SK-N-SH (cell line): ENCODE data around the gene ANK3. TPM values are rescaled to one million over a fixed set of nuclear protein-coding genes. Genes with fewer than 3 reads are reported as not detected.

Experiments used
- CTCF ChIA-PET: fragments of 300-600, 350-600 bp; formaldehyde crosslinking; extraction: SDS; loops from one replicate; lab custom pipeline; 2021; lab: Yijun Ruan, JAX
- POLR2A ChIA-PET: fragments of 350-600 bp; sonication (Branson Sonifier 250); formaldehyde crosslinking; extraction: SDS; loops from one replicate; lab custom pipeline; 2020; ENCODE audit warnings: antibody characterized with exemption, inconsistent platforms; lab: Yijun Ruan, JAX
- DNase-seq: peaks from one replicate; pipeline ENCODE4 v3.0.0; 2012
- H2AFZ ChIP-seq: fragments of 200-600 bp; sonication (generic); 2 replicates; pipeline ENCODE4 v1.8.1; 2016; ENCODE audit warnings: antibody characterized with exemption, mild to moderate bottlenecking, low read depth
- H3F3A ChIP-seq: fragments of 200-600 bp; sonication (generic); replicated peaks from 2 replicates; pipeline ENCODE3; 2016; ENCODE audit warnings: antibody characterized with exemption, mild to moderate bottlenecking; ENCODE audit not compliant: insufficient read depth
- H3K27ac ChIP-seq, 2 experiments: fragments of 200-500 bp in 1 of 2; fragments of 200-600 bp in 1 of 2; sonication (Bioruptor generic) in 1 of 2; sonication (generic), shearing (Covaris generic) in 1 of 2; 2 replicates each; pipeline versions ENCODE4 v1.5.1 to v1.6.1; 2014 to 2016; ENCODE audit warnings: low read depth in 2 of 2, inconsistent platforms in 1 of 2, low read length in 1 of 2, mild to moderate bottlenecking in 1 of 2, mixed read lengths in 1 of 2
- H3K27me3 ChIP-seq: fragments of 200-600 bp; sonication (generic), shearing (Covaris generic); 2 replicates; pipeline ENCODE4 v1.6.1; 2016; ENCODE audit warnings: mixed run types; ENCODE audit not compliant: insufficient read depth
- H3K36me3 ChIP-seq, 2 experiments: fragments of 200-500 bp in 1 of 2; fragments of 200-600 bp in 1 of 2; sonication (Bioruptor generic) in 1 of 2; sonication (generic) in 1 of 2; replicated peaks in 1 of 2; 2 replicates each; pipeline versions ENCODE3 to v1.5.1; 2014 to 2016; ENCODE audit warnings: low read length in 1 of 2, mild to moderate bottlenecking in 1 of 2; ENCODE audit not compliant: insufficient read depth in 2 of 2, control insufficient read depth in 1 of 2
- H3K4me1 ChIP-seq, 2 experiments: fragments of 200-500 bp in 1 of 2; fragments of 200-600 bp in 1 of 2; sonication (Bioruptor generic) in 1 of 2; sonication (generic), shearing (Covaris generic) in 1 of 2; 2 replicates each; pipeline versions ENCODE4 v1.5.1 to v1.6.1; 2014 to 2016; ENCODE audit warnings: low read depth in 1 of 2, low read length in 1 of 2, mixed run types in 1 of 2; ENCODE audit not compliant: insufficient read depth in 2 of 2, control insufficient read depth in 1 of 2
- H3K4me2 ChIP-seq: fragments of 200-600 bp; sonication (generic), shearing (Covaris generic); 2 replicates; pipeline ENCODE4 v1.6.1; 2017; ENCODE audit warnings: mixed run types
- H3K4me3 ChIP-seq, 2 experiments: fragments of 200-500 bp in 1 of 2; fragments of 200-600 bp in 1 of 2; sonication (Bioruptor generic) in 1 of 2; sonication (generic), shearing (Covaris generic) in 1 of 2; 2 replicates each; pipeline versions ENCODE4 v1.5.1 to v1.8.1; 2014 to 2016; ENCODE audit warnings: low read depth in 2 of 2, inconsistent platforms in 1 of 2, low read length in 1 of 2, mild to moderate bottlenecking in 1 of 2, mixed read lengths in 1 of 2, moderate library complexity in 1 of 2
- H3K79me2 ChIP-seq: fragments of 200-600 bp; sonication (generic); 2 replicates; pipeline ENCODE4 v1.8.1; 2017; ENCODE audit warnings: mild to moderate bottlenecking; ENCODE audit not compliant: insufficient read depth
- H3K9ac ChIP-seq: fragments of 200-600 bp; sonication (generic); 2 replicates; pipeline ENCODE4 v1.6.1; 2017; ENCODE audit warnings: mixed run types
- H3K9me2 ChIP-seq: fragments of 200-600 bp; sonication (generic); 2 replicates; pipeline ENCODE4 v1.6.1; 2017; ENCODE audit warnings: mixed run types
- H3K9me3 ChIP-seq: fragments of 200-600 bp; sonication (generic); 2 replicates; pipeline ENCODE4 v1.6.1; 2017; ENCODE audit warnings: mixed run types, mild to moderate bottlenecking, moderate library complexity
- H4K20me1 ChIP-seq: fragments of 200-600 bp; sonication (generic); 2 replicates; pipeline ENCODE4 v1.6.1; 2017; ENCODE audit warnings: mild to moderate bottlenecking, mixed run types; ENCODE audit not compliant: insufficient read depth
- EP300 ChIP-seq, 2 experiments: IDR thresholded peaks; 2 replicates each; pipeline versions ENCODE4 v1.4.0 to v1.6.1; 2012; ENCODE audit warnings: borderline replicate concordance in 1 of 2, low read depth in 1 of 2, low read length in 1 of 2
- FOSL2 ChIP-seq: IDR thresholded peaks from 2 replicates; pipeline ENCODE4 v1.4.0; 2012; ENCODE audit warnings: low read depth, mild to moderate bottlenecking, moderate library complexity, borderline replicate concordance
- FOXJ3 ChIP-seq: sonication (generic); formaldehyde crosslinking; IDR thresholded peaks from 2 replicates; pipeline ENCODE4 v1.5.1; 2020; ENCODE audit warnings: mild to moderate bottlenecking, missing genetic modification reagents
- GABPA ChIP-seq: IDR thresholded peaks from 2 replicates; pipeline ENCODE4 v1.4.0; 2012; ENCODE audit warnings: low read depth, mild to moderate bottlenecking
- GATA2 ChIP-seq: sonication (generic); formaldehyde crosslinking; IDR thresholded peaks from 2 replicates; pipeline ENCODE4 v1.5.0; 2020; ENCODE audit warnings: mild to moderate bottlenecking, missing genetic modification reagents
- JUND ChIP-seq: IDR thresholded peaks from 2 replicates; pipeline ENCODE4 v1.4.0; 2012
- MXI1 ChIP-seq: IDR thresholded peaks from 2 replicates; pipeline ENCODE4 v1.6.1; 2012; ENCODE audit warnings: mild to moderate bottlenecking, low read depth, low read length, improper control_type of control experiment
- NFIC ChIP-seq: IDR thresholded peaks from 2 replicates; pipeline ENCODE4 v1.4.0; 2012; ENCODE audit warnings: borderline replicate concordance
- NRF1 ChIP-seq: IDR thresholded peaks from 2 replicates; pipeline ENCODE4 v1.6.1; 2012; ENCODE audit warnings: low read depth, mild to moderate bottlenecking, low read length
- POLR2AphosphoS5 ChIP-seq: IDR thresholded peaks from 2 replicates; pipeline ENCODE4 v1.6.1; 2012; ENCODE audit warnings: low read depth, low read length
- RAD21 ChIP-seq: IDR thresholded peaks from 2 replicates; pipeline ENCODE4 v1.6.1; 2012; ENCODE audit warnings: mild to moderate bottlenecking, low read length
- RCOR1 ChIP-seq: fragments of 150-350 bp; IDR thresholded peaks from 2 replicates; pipeline ENCODE4 v1.6.1; 2017; ENCODE audit warnings: antibody characterized with exemption, low read length
- RFX5 ChIP-seq: IDR thresholded peaks from 2 replicates; pipeline ENCODE4 v1.6.1; 2012; ENCODE audit warnings: mild to moderate bottlenecking, improper control_type of control experiment, low read length
- RXRA ChIP-seq: IDR thresholded peaks from 2 replicates; pipeline ENCODE4 v1.4.0; 2012; ENCODE audit warnings: low read depth, mild to moderate bottlenecking, borderline replicate concordance
- SMC3 ChIP-seq: IDR thresholded peaks from 2 replicates; pipeline ENCODE4 v1.6.1; 2012; ENCODE audit warnings: low read depth, low read length, improper control_type of control experiment
- TAF1 ChIP-seq: IDR thresholded peaks from 2 replicates; pipeline ENCODE4 v1.6.1; 2012; ENCODE audit warnings: low read depth, mild to moderate bottlenecking, low read length, moderate library complexity, borderline replicate concordance
- TCF12 ChIP-seq: IDR thresholded peaks from 2 replicates; pipeline ENCODE4 v1.4.0; 2012
- YY1 ChIP-seq: IDR thresholded peaks from 2 replicates; pipeline ENCODE4 v1.4.0; 2012; ENCODE audit warnings: low read depth, mild to moderate bottlenecking
- WGBS: methylation state at CpG from one replicate; pipeline ENCODE4 v1.1.6; 2017; ENCODE audit warnings: low lambda C conversion rate; 5-methylcytosine and 5-hydroxymethylcytosine counted together
- polyA plus RNA-seq, 3 experiments: library from polyadenylated mRNA; depleted of rRNA; stranded (reverse); fragments of >200 nt; gene quantifications; 2 replicates each; pipeline ENCODE4 v1.2.3, GENCODE V29; 2012
- TF ChIP-seq, protein P1 (sequence below): IDR thresholded peaks from 2 replicates; pipeline ENCODE4; 2012
- TF ChIP-seq, protein P2 (sequence below): IDR thresholded peaks from 2 replicates; pipeline ENCODE4 v1.4.0; 2012; ENCODE audit warnings: low read depth, borderline replicate concordance
- TF ChIP-seq, protein P3 (sequence below): fragments of 200-600 bp; sonication (generic); IDR thresholded peaks from 2 replicates; pipeline ENCODE4 v1.6.1; 2017; ENCODE audit warnings: antibody characterized with exemption, mild to moderate bottlenecking, moderate library complexity

Gene ANK3
- polyA plus RNA-seq, 1 of the 3 experiments (the other 2 are of a cell fraction), result 10.0 TPM

DNA sequence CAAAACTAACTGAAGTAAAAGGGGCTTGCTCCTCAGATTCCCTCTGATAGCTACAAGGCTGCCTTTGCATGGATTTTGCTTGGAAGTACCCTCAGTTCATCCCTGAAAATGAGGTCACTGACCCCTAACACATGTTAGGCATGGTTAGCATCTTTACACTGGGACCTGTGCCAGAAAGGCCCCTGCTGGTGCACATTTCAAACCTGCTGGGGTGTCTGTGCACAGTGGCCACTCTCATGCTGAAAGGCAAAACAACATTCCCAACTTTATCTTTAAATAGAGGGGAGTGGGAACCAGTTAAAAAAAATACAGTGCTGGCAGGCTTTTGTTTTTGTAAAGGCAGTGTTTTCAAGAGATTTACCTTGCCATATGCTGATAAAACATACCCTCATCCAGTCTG is 99.1 kb downstream of the ANK3 start (continued):
- peak; percentile 4; the same call in 1 of the 2 replicates for TF ChIP-seq JUND
- no peak for TF ChIP-seq YY1
- no peak for TF ChIP-seq SMC3
- TF ChIP-seq RFX5, result no peak
- peak; percentile 79 for TF ChIP-seq GATA2 (CRISPR knock-in tag)
- TF ChIP-seq FOXJ3 (CRISPR knock-in tag), result peak; percentile 74; the same call in 1 of the 2 replicates
- peak in 1 of 2 experiments; percentile 65; a peak in 1 of 4 replicates for TF ChIP-seq EP300 (IDR thresholded peaks at IDR 0.05; ENCODE audit: borderline replicate concordance in 1 of 2, low read depth in 1 of 2, low read length in 1 of 2)
- TF ChIP-seq, protein P1, sequence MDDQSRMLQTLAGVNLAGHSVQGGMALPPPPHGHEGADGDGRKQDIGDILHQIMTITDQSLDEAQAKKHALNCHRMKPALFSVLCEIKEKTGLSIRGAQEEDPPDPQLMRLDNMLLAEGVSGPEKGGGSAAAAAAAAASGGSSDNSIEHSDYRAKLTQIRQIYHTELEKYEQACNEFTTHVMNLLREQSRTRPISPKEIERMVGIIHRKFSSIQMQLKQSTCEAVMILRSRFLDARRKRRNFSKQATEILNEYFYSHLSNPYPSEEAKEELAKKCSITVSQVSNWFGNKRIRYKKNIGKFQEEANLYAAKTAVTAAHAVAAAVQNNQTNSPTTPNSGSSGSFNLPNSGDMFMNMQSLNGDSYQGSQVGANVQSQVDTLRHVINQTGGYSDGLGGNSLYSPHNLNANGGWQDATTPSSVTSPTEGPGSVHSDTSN, result no peak
- TF ChIP-seq TCF12, result peak; percentile 68
- no peak for TF ChIP-seq POLR2AphosphoS5
- peak; percentile 76 for TF ChIP-seq NFIC
- no peak for TF ChIP-seq FOSL2

DNA sequence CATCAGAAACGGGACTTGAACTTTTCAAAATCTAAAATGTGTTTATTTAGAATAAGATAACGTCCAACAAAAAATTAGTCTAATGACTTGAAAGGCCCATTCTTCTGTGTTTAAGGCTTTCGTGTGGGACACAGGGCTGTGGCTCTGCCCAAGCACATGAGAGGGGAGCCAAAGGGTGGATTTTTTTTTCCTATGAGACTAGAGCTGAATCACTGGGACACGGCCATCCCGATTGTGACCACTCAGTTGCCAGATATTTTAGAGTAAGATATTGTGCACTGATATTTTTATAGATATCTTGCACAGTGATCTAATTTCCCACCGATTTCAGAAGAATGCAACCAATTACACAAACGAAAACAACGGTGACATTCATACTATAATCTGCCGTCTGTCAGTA is 99.9 kb downstream of the ANK3 start:
- peak overlapping the region; percentile 28 to 65; a peak in 3 of 4 replicates for H3K27ac ChIP-seq
- ChIA-PET POLR2A (no interaction called here), CTCF (interaction anchor here (0.5 to 1.4 kb wide), 5 partner anchors 81 to 251 kb away, joined by 3 to 4 read pairs (median 3); no protein-coding TSS in a partner anchor)
- no peak overlapping the region for H2AFZ ChIP-seq
- H3F3A ChIP-seq, result peaks cover 17% of the 10 kb centered on the region
- TF ChIP-seq TAF1 (no peak), FOSL2 (peak; percentile 4; the same call in 1 of the 2 replicates)
- H3K4me2 ChIP-seq, result no peak overlapping the region
- no peak for DNase-seq
- H3K4me1 ChIP-seq, result peaks cover 22 to 31% of the 10 kb centered on the region in 2 experiments
- H3K27me3 ChIP-seq, result no peaks in the 10 kb centered on the region
- no peaks in the 10 kb centered on the region for H4K20me1 ChIP-seq
- no peaks in the 10 kb centered on the region for H3K79me2 ChIP-seq
- H3K9ac ChIP-seq, result no peak overlapping the region
- no peaks in the 10 kb centered on the region for H3K9me3 ChIP-seq
- no peaks in the 10 kb centered on the region for H3K36me3 ChIP-seq
- 64% methylated on average over 9 of the region's 9 CpGs for whole genome bisulfite sequencing
- H3K9me2 ChIP-seq, result no peaks in the 10 kb centered on the region
- no peak overlapping the region for H3K4me3 ChIP-seq

DNA sequence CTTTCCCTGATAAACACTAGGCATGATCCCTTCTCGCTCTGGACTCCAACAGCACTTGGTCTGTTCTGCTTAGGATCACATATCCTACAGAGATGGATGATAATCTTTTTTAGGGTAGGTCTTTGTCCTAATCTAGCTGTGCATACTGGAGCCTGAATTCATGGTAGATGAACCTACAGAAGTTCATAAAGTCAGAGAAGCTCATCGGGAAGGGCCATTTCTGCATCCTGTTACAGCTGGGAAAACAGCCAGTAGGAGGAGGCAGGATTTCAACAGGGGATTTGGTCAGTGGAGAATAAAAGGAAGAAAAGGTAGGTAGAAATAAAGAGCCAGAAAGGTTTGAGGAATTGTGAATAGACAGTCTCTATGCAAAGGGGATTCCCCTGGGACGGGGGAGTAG is 101.4 kb downstream of the ANK3 start:
- Histone ChIP-seq H3K36me3 (no peaks in the 10 kb centered on the region), H3K4me1 (peaks cover 22 to 29% of the 10 kb centered on the region in 2 experiments), H3F3A (peaks cover 23% of the 10 kb centered on the region), H3K4me3 (no peak overlapping the region), H3K79me2 (no peaks in the 10 kb centered on the region), H3K27ac (peak overlapping the region in 1 of 2 experiments; percentile 65; a peak in 1 of 4 replicates), H3K9me2 (no peaks in the 10 kb centered on the region), H3K27me3 (no peaks in the 10 kb centered on the region), H3K9ac (no peak overlapping the region), H3K9me3 (no peaks in the 10 kb centered on the region), H3K4me2 (no peak overlapping the region), H2AFZ (no peak overlapping the region; the same call in 1 of the 2 replicates), H4K20me1 (no peaks in the 10 kb centered on the region)
- WGBS, result 94% methylated on average over 3 of the region's 3 CpGs
- DNase-seq, result no peak
- POLR2A ChIA-PET, result no interaction called here
- CTCF ChIA-PET, result interaction anchor here (0.7 to 1.0 kb wide), 2 partner anchors 12 to 21 kb away, joined by 3 to 4 read pairs; no protein-coding TSS in a partner anchor
- TF ChIP-seq RFX5, result no peak
- TF ChIP-seq, protein P1, result no peak
- no peak for TF ChIP-seq POLR2AphosphoS5
- no peak for TF ChIP-seq YY1
- TF ChIP-seq MXI1, result no peak
- TF ChIP-seq JUND, result no peak
- TF ChIP-seq RXRA, result no peak
- TF ChIP-seq, protein P2, sequence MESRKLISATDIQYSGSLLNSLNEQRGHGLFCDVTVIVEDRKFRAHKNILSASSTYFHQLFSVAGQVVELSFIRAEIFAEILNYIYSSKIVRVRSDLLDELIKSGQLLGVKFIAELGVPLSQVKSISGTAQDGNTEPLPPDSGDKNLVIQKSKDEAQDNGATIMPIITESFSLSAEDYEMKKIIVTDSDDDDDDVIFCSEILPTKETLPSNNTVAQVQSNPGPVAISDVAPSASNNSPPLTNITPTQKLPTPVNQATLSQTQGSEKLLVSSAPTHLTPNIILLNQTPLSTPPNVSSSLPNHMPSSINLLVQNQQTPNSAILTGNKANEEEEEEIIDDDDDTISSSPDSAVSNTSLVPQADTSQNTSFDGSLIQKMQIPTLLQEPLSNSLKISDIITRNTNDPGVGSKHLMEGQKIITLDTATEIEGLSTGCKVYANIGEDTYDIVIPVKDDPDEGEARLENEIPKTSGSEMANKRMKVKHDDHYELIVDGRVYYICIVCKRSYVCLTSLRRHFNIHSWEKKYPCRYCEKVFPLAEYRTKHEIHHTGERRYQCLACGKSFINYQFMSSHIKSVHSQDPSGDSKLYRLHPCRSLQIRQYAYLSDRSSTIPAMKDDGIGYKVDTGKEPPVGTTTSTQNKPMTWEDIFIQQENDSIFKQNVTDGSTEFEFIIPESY, result no peak
- TF ChIP-seq RAD21, result no peak
- TF ChIP-seq, protein P3, sequence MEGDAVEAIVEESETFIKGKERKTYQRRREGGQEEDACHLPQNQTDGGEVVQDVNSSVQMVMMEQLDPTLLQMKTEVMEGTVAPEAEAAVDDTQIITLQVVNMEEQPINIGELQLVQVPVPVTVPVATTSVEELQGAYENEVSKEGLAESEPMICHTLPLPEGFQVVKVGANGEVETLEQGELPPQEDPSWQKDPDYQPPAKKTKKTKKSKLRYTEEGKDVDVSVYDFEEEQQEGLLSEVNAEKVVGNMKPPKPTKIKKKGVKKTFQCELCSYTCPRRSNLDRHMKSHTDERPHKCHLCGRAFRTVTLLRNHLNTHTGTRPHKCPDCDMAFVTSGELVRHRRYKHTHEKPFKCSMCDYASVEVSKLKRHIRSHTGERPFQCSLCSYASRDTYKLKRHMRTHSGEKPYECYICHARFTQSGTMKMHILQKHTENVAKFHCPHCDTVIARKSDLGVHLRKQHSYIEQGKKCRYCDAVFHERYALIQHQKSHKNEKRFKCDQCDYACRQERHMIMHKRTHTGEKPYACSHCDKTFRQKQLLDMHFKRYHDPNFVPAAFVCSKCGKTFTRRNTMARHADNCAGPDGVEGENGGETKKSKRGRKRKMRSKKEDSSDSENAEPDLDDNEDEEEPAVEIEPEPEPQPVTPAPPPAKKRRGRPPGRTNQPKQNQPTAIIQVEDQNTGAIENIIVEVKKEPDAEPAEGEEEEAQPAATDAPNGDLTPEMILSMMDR, result no peak
- TF ChIP-seq SMC3, result no peak
- TF ChIP-seq RCOR1, result no peak
- TF ChIP-seq NRF1, result no peak
- no peak for TF ChIP-seq TCF12
- TF ChIP-seq GABPA, result no peak
